OCI-LY1 (cell line): ENCODE measurements around the gene OPRM1.

ENCODE experiments used
- H2AFZ ChIP-seq: fragments of 200-600 bp; sonication (generic), shearing (Covaris generic); 2 replicates; pipeline ENCODE4 v1.6.0; 2014; ENCODE audit warnings: antibody characterized with exemption, mild to moderate bottlenecking, low read length
- H3F3A ChIP-seq: fragments of 200-600 bp; sonication (generic), shearing (Covaris generic); 2 replicates; pipeline ENCODE4 v1.6.0; 2014; ENCODE audit warnings: mild to moderate bottlenecking, antibody characterized with exemption, low read length, moderate library complexity; ENCODE audit not compliant: insufficient read depth
- H3K27ac ChIP-seq: fragments of 200-600 bp; sonication (generic); 2 replicates; pipeline ENCODE4 v1.5.1; 2014; ENCODE audit warnings: low read length, mixed run types, mild to moderate bottlenecking, low read depth; ENCODE audit not compliant: poor library complexity, severe bottlenecking
- H3K27me3 ChIP-seq: fragments of 200-600 bp; sonication (generic); 2 replicates; pipeline ENCODE4 v1.6.0; 2014; ENCODE audit warnings: antibody characterized with exemption, mild to moderate bottlenecking, low read length, moderate library complexity; ENCODE audit not compliant: insufficient read depth
- H3K36me3 ChIP-seq: fragments of 200-600 bp; sonication (generic); 2 replicates; pipeline ENCODE4 v1.6.1; 2014; ENCODE audit warnings: mild to moderate bottlenecking, antibody characterized with exemption, low read length, moderate library complexity, mixed read lengths; ENCODE audit not compliant: insufficient read depth
- H3K4me1 ChIP-seq: fragments of 200-600 bp; sonication (generic); 2 replicates; pipeline ENCODE4 v1.5.1; 2014; ENCODE audit warnings: mild to moderate bottlenecking, low read length, moderate library complexity; ENCODE audit not compliant: insufficient read depth, severe bottlenecking
- H3K4me2 ChIP-seq: fragments of 200-600 bp; sonication (generic), shearing (Covaris generic); 2 replicates; pipeline ENCODE4 v1.6.1; 2014; ENCODE audit warnings: low read length
- H3K4me3 ChIP-seq: fragments of 200-600 bp; sonication (generic); 2 replicates; pipeline ENCODE4 v1.5.1; 2014; ENCODE audit warnings: low read length, low read depth, mild to moderate bottlenecking, mixed read lengths; ENCODE audit not compliant: poor library complexity, severe bottlenecking
- H3K79me2 ChIP-seq: fragments of 200-600 bp; shearing (Covaris generic); 2 replicates; pipeline ENCODE4 v1.6.1; 2016; ENCODE audit warnings: mixed run types, low read length, mixed read lengths; ENCODE audit not compliant: insufficient read depth
- H3K9ac ChIP-seq: fragments of 200-600 bp; sonication (generic), shearing (Covaris generic); 2 replicates; pipeline ENCODE4 v1.6.1; 2014; ENCODE audit warnings: mild to moderate bottlenecking, low read length, mixed read lengths
- H3K9me2 ChIP-seq: fragments of 200-600 bp; sonication (generic), shearing (Covaris generic); 2 replicates; pipeline ENCODE4 v1.6.1; 2014; ENCODE audit warnings: low read depth, mild to moderate bottlenecking, low read length, mixed read lengths
- H3K9me3 ChIP-seq: fragments of 200-600 bp; shearing (Covaris generic); 2 replicates; pipeline ENCODE4 v1.6.1; 2014; ENCODE audit warnings: low read length, mixed read lengths
- H4K20me1 ChIP-seq: fragments of 200-600 bp; sonication (generic), shearing (Covaris generic); 2 replicates; pipeline ENCODE4 v1.6.0; 2016; ENCODE audit warnings: mild to moderate bottlenecking, low read length; ENCODE audit not compliant: insufficient read depth
- EZH2 ChIP-seq: fragments of 200-600 bp; sonication (generic), shearing (Covaris generic); IDR thresholded peaks from 2 replicates; pipeline ENCODE4 v1.8.0; 2017; ENCODE audit warnings: borderline replicate concordance, mixed run types, mild to moderate bottlenecking, antibody characterized with exemption, low read length, moderate library complexity, mixed read lengths
- TF ChIP-seq, protein P1 (sequence below): fragments of 200-600 bp; sonication (generic), shearing (Covaris generic); IDR thresholded peaks from 2 replicates; pipeline ENCODE4 v1.5.1; 2017; ENCODE audit warnings: mild to moderate bottlenecking, antibody characterized with exemption, low read length, moderate library complexity, mixed read lengths

OPRM1 gene

DNA sequence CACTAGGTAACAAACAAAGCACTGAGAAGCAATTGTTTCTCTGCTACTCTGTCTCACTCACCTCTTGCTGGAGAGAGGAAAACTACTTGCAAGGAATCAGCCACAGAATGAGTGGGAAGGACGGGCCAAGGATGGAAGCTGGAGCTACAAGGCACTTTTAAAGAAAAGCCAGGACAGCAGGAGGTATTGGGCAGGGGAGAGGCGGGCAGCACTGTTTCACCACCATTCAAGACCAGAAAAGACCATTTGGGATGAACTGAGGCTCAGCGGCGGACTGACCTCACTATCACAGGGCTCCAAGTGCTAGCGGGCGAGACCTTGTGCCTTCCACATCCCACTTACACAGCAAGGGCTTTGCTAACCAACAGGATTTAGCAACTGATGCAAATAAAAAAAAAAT, 180.2 kb downstream of the OPRM1 start:
- no peak overlapping the region for H2AFZ ChIP-seq
- TF ChIP-seq, protein P1, sequence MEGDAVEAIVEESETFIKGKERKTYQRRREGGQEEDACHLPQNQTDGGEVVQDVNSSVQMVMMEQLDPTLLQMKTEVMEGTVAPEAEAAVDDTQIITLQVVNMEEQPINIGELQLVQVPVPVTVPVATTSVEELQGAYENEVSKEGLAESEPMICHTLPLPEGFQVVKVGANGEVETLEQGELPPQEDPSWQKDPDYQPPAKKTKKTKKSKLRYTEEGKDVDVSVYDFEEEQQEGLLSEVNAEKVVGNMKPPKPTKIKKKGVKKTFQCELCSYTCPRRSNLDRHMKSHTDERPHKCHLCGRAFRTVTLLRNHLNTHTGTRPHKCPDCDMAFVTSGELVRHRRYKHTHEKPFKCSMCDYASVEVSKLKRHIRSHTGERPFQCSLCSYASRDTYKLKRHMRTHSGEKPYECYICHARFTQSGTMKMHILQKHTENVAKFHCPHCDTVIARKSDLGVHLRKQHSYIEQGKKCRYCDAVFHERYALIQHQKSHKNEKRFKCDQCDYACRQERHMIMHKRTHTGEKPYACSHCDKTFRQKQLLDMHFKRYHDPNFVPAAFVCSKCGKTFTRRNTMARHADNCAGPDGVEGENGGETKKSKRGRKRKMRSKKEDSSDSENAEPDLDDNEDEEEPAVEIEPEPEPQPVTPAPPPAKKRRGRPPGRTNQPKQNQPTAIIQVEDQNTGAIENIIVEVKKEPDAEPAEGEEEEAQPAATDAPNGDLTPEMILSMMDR = no peak
- TF ChIP-seq EZH2 = no peak
- H3K36me3 ChIP-seq = no peaks in the 10 kb centered on the region
- H4K20me1 ChIP-seq = no peaks in the 10 kb centered on the region
- H3K4me1 ChIP-seq = no peaks in the 10 kb centered on the region
- H3F3A ChIP-seq = no peaks in the 10 kb centered on the region
- H3K79me2 ChIP-seq = no peaks in the 10 kb centered on the region
- H3K27ac ChIP-seq = no peak overlapping the region
- H3K9me3 ChIP-seq = no peaks in the 10 kb centered on the region
- no peaks in the 10 kb centered on the region for H3K9me2 ChIP-seq
- H3K4me3 ChIP-seq = no peak overlapping the region
- no peak overlapping the region for H3K9ac ChIP-seq
- no peaks in the 10 kb centered on the region for H3K27me3 ChIP-seq
- no peak overlapping the region for H3K4me2 ChIP-seq

DNA sequence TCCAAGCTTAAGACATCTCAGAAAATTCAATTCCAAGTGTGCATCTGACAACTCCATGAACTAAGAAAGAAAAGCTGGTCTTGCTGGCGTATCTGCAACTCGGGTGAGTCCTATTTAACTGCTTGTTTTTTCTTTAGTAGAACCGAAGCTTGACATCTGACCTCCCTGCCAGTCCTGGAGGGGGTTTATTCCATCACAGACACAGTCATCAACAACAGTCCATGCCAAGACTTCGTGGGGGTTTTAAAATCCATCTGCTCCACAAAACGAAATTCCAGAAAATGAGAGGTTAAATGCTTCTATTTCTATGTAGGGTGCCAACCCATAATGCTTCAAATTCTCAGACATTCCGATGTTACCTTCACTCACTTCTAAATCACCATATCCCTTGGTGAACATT, 183.7 kb downstream of the OPRM1 start:
- Histone ChIP-seq H3K79me2 (no peaks in the 10 kb centered on the region), H3K9ac (no peak overlapping the region), H3K4me2 (no peak overlapping the region), H3K27me3 (no peaks in the 10 kb centered on the region), H3K27ac (no peak overlapping the region), H3K9me3 (no peaks in the 10 kb centered on the region), H3K9me2 (no peaks in the 10 kb centered on the region), H3K4me3 (no peak overlapping the region), H2AFZ (no peak overlapping the region), H4K20me1 (no peaks in the 10 kb centered on the region), H3K4me1 (no peaks in the 10 kb centered on the region), H3F3A (no peaks in the 10 kb centered on the region), H3K36me3 (no peaks in the 10 kb centered on the region)
- TF ChIP-seq EZH2 = no peak
- TF ChIP-seq, protein P1 = no peak

DNA sequence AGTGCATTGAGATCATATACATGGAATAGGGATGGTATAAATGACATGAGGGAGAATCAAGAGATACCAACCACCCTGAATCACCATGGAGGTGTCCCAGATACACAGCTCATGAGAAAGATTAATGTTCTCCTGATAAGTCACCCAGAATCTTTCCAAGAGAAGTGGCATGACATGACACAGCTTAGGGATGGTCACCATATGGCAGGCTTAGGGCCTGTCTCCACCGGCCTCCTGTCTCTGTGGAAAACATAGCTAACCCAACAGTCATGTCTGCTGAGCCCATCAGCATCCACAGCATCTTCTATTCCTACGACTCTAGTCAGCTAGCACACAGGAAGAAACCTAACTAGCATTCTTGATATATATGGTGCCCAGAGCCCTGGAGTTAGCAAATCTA, 184.3 kb downstream of the OPRM1 start:
- H3K79me2 ChIP-seq = no peaks in the 10 kb centered on the region
- H3K27me3 ChIP-seq = no peaks in the 10 kb centered on the region
- H3K4me3 ChIP-seq = no peak overlapping the region
- H3K4me1 ChIP-seq = no peaks in the 10 kb centered on the region
- no peaks in the 10 kb centered on the region for H3K9me3 ChIP-seq
- no peaks in the 10 kb centered on the region for H3K9me2 ChIP-seq
- no peak overlapping the region for H3K4me2 ChIP-seq
- no peak overlapping the region for H3K27ac ChIP-seq
- H3F3A ChIP-seq = no peaks in the 10 kb centered on the region
- no peak overlapping the region for H3K9ac ChIP-seq
- H2AFZ ChIP-seq = no peak overlapping the region
- no peaks in the 10 kb centered on the region for H3K36me3 ChIP-seq
- H4K20me1 ChIP-seq = no peaks in the 10 kb centered on the region
- no peak for TF ChIP-seq EZH2
- TF ChIP-seq, protein P1 = no peak
